Activated T-cell treated with anti-CD3 and anti-CD28 coated beads, Interleukin-2, amount 50 U/mL, for 24 hours (primary cell): ENCODE data around the gene RUNX1.

Source experiments
- DNase-seq: peaks from one replicate; pipeline ENCODE4 v3.0.0-alpha.2; 2020
- H3K27ac Mint-ChIP-seq: 2 replicates; pipeline ENCODE4 v1.8.0; 2020; ENCODE audit warnings: mild to moderate bottlenecking, mixed read lengths
- H3K27me3 Mint-ChIP-seq: 2 replicates; pipeline ENCODE4 v1.8.0; 2020; ENCODE audit warnings: mixed read lengths
- H3K36me3 Mint-ChIP-seq: 2 replicates; pipeline ENCODE4 v1.8.0; 2020; ENCODE audit warnings: low read depth, mixed read lengths
- H3K4me1 Mint-ChIP-seq: 2 replicates; pipeline ENCODE4 v1.8.0; 2020; ENCODE audit warnings: low read depth, mixed read lengths
- H3K4me3 Mint-ChIP-seq: 2 replicates; pipeline ENCODE4 v1.8.0; 2020; ENCODE audit warnings: mild to moderate bottlenecking, moderate library complexity, mixed read lengths
- H3K9me3 Mint-ChIP-seq: 2 replicates; pipeline ENCODE4 v1.8.0; 2020; ENCODE audit warnings: mixed read lengths

The RUNX1 gene

DNA sequence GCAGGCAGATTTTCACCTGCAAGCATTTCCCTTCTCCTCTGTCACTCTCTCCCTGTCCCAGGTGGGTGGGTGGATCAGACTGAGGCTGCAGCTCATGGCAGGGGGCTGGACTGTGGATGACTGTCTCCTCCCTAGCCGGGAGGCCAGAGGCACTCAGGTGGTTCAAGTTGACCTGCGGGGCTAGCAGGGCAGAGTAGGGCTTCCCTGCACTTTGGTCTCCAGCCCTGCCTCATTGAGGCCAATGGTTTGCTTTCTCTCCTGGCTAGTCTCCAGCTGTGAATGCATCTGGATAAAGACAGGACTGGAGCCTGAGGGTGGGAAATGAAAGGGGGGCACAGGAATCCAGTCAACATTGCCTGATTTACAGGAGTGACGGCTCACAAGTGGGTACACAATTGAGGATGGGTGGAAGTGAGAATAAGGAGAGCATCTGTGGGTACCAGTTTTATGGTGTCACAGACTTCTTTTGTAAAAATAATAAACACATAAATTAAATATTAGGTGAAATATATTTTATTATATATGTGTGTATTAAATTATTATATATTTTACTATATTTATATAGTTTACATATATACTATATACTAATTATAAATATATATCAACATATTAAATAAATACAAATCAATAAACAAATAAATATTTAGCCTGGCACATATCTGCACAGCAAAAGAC, 25.6 kb downstream of the RUNX1 start:
- Mint-ChIP-seq H3K36me3 (peaks cover 18% of the 10 kb centered on the region), H3K27ac (peak overlapping the region; percentile 89), H3K4me3 (no peak overlapping the region), H3K4me1 (peaks cover 92% of the 10 kb centered on the region), H3K27me3 (no peaks in the 10 kb centered on the region), H3K9me3 (peaks cover 2% of the 10 kb centered on the region)
- no peak for DNase-seq

DNA sequence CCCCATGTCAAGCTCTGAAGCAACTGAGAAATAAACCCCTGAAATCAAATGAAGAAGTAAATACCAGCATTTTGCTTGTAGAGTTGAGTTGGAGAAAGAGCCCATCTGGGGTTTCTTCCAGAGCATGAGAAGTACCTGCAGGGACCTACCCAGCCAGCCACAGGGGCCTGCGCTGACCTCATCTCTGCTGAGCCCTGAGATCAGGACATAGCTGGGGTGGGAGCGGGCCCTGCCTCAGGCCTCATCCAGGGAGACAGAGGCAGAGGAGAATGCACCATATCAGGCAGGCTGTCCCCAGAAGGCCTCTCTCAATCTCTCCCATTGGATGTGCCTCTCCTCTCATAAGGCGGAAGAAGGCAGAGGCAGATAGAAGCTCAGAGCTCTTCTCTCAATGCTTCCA, 27.6 kb downstream of the RUNX1 start:
- peaks cover 91% of the 10 kb centered on the region for H3K4me1 Mint-ChIP-seq
- DNase-seq, result no peak
- peaks cover 29% of the 10 kb centered on the region for H3K36me3 Mint-ChIP-seq
- H3K4me3 Mint-ChIP-seq, result no peak overlapping the region
- H3K27me3 Mint-ChIP-seq, result no peaks in the 10 kb centered on the region
- peak overlapping the region; percentile 91 for H3K27ac Mint-ChIP-seq
- H3K9me3 Mint-ChIP-seq, result peaks cover 2% of the 10 kb centered on the region

DNA sequence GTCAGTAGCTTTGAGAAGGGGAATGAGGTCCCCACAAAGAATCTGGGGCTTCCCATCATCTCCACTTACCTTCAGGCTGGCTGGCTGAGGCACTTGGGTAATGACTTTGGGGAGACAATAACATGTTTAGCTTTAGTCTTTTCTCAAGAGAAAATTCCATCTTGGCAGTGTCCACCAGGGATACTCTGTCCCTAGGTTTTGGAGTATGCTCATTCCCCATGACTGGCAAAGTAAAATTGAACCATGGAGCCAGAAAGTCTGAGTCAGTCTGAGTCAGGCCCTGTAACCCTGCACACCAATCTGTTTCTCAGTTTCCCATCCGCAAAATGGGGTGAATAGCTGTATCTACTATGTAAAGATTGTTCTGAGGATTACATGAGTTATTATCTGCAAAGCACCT, 28.2 kb downstream of the RUNX1 start:
- Mint-ChIP-seq H3K36me3 (peaks cover 29% of the 10 kb centered on the region), H3K4me1 (peaks cover 93% of the 10 kb centered on the region), H3K4me3 (no peak overlapping the region), H3K27ac (peak overlapping the region; percentile 91), H3K27me3 (no peaks in the 10 kb centered on the region), H3K9me3 (peaks cover 2% of the 10 kb centered on the region)
- no peak for DNase-seq

DNA sequence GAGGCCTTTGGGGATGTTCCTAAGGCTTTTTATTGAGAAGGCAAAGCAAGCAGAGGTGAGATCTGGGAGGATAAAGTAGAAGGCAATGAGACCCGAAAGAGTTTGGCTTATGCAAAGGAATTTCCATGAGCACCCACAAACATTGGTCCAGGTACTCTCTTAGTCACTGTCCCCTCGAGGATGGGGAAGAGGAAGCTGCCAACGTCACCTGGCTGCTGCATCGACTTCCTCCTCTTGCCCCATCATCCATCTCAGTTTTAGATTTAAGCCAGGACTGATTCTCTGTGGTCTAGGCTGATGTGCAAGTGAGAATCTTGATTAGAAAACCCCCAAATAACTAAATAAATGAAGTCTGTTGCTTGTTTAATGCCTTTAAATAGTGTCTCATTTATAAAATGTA, 28.7 kb downstream of the RUNX1 start:
- peak overlapping the region; percentile 91 for H3K27ac Mint-ChIP-seq
- no peak overlapping the region for H3K4me3 Mint-ChIP-seq
- H3K9me3 Mint-ChIP-seq, result peaks cover 2% of the 10 kb centered on the region
- peaks cover 93% of the 10 kb centered on the region for H3K4me1 Mint-ChIP-seq
- DNase-seq, result no peak
- no peaks in the 10 kb centered on the region for H3K27me3 Mint-ChIP-seq
- peaks cover 29% of the 10 kb centered on the region for H3K36me3 Mint-ChIP-seq

DNA sequence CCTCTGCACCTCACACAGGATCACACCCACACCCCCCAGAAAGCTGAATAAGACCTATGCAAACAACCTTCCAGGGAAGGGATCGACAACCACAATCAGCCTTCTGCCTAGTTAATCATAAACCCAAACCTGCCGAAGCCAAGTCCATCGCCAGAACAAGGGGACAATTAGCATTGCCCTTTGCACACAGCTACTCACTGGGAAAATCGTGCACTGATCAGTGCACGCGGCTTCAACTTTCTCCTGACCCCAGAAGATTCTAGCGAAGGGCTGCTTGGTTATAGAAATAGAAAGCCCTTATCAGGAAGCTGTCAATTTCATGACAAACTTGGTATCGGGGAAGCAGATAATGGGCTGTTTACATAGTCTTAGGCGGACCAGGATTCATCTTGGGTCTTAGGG, 29.5 kb downstream of the RUNX1 start:
- Mint-ChIP-seq H3K27me3 (no peaks in the 10 kb centered on the region), H3K36me3 (peaks cover 29% of the 10 kb centered on the region), H3K4me1 (peaks cover 93% of the 10 kb centered on the region), H3K27ac (no peak overlapping the region), H3K9me3 (peaks cover 2% of the 10 kb centered on the region), H3K4me3 (no peak overlapping the region)
- no peak for DNase-seq

DNA sequence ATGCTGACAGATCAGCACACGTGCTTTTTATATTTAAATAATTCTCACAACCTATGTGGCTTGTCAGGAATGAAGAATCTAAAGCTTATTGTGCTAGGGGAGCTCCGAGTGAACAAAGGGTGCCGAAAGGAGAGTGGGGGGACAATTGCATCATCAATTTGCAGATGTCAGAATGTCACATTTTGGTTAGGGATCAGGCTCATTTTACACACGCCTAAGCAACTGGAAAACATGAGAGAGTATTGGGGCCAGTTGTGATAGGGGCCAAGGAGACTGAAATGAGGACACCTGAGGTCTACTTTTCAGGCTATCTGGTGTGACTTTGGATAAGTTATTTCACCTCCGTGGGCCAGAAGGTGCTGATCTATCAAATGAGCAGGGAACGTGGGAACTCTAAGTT, 31.8 kb downstream of the RUNX1 start:
- Mint-ChIP-seq H3K4me3 (no peak overlapping the region), H3K9me3 (no peaks in the 10 kb centered on the region), H3K27ac (peak overlapping the region; percentile 53), H3K4me1 (peaks cover 93% of the 10 kb centered on the region), H3K36me3 (peaks cover 25% of the 10 kb centered on the region), H3K27me3 (no peaks in the 10 kb centered on the region)
- DNase-seq, result no peak

DNA sequence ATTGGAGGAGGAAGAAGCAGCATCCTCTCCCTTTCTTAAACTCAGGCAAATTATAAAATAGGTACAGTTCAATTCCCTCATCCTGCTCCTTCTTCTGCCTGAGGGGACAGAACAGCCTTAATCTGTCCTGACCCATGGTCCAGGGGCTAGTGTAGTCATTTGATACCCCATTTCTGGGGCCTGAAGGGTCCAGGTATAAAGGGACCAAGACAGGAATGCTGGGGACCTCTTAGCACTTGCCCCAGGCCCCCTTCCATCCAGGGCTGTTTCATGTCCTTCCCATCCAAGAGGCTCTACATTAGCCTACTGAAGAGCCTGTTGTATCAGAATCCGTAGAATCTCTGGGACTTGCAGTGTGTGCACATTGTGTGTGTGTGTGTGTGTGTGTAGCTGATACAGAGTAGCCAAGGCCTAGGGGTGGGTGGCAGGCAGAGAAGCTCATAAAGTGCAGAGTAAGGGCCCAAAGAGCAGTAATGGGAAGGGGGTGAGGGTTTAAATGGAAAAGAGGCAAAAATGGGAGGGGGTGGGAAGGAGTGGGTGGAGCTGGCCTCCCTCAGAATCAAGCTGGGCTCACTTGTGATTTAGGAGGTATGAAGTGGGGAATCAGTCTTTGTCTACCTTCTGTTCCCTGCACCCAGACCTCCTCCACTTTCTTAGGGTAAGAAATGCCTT, 32.4 kb downstream of the RUNX1 start:
- H3K4me3 Mint-ChIP-seq, result no peak overlapping the region
- H3K27ac Mint-ChIP-seq, result peak overlapping the region; percentile 53

DNA sequence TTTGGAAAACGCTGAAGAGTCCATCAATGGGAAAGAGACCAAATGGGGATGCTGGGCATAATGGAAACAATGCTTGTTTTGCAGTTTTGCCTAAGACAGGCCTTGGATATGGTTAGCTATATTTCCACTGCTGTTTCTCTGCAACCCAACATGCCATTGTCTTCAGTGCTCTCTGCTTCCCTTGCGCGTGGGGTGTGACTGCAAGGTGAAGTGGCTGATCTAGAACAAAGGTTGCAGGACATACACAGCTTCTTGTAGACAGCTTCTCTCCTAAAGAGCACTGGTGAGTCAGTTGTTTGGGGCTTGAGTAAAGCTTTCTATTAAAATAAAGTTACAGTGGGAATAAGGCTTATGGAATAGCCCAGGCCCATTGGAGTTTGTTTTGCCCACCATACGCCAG, 33.0 kb downstream of the RUNX1 start:
- Mint-ChIP-seq H3K27ac (peak overlapping the region; percentile 5), H3K4me1 (peaks cover 93% of the 10 kb centered on the region), H3K9me3 (no peaks in the 10 kb centered on the region), H3K27me3 (no peaks in the 10 kb centered on the region), H3K36me3 (peaks cover 25% of the 10 kb centered on the region), H3K4me3 (no peak overlapping the region)
- no peak for DNase-seq

More for the DNA sequence above, 32.4 kb downstream of the RUNX1 start:
- no peak for DNase-seq
- Mint-ChIP-seq H3K27me3 (no peaks in the 10 kb centered on the region), H3K4me1 (peaks cover 93% of the 10 kb centered on the region), H3K9me3 (no peaks in the 10 kb centered on the region), H3K36me3 (peaks cover 25% of the 10 kb centered on the region)

DNA sequence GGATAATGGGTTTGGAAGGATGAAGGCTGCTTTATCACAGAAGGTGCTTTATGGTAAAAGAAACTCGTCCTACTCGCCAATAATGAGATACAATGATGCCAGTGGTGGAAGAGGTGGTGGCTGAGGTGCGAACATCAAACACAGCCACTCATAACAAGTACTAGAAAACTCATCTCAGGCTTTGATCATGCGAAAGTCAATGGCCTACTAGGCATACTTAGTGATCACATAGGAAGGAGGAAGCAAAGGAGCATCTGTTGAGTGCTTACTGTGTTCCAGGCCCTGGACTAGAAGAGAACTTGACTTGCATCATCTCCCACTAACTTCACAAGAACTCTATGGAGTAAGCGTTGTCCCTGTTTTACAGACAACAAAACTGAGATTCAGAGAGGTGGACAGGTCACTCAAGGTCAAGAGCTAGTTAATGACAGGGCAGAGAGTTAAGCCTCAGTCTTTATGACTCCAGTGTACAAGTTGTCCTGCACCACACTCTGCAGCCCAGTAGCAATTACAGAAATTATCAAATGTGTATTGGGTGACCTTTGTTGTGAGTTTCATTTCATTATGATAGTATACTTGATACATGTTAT, 33.6 kb downstream of the RUNX1 start:
- Mint-ChIP-seq H3K27ac (peak overlapping the region; percentile 5), H3K4me1 (peaks cover 93% of the 10 kb centered on the region), H3K4me3 (no peak overlapping the region), H3K36me3 (peaks cover 25% of the 10 kb centered on the region), H3K27me3 (no peaks in the 10 kb centered on the region), H3K9me3 (no peaks in the 10 kb centered on the region)
- no peak for DNase-seq

DNA sequence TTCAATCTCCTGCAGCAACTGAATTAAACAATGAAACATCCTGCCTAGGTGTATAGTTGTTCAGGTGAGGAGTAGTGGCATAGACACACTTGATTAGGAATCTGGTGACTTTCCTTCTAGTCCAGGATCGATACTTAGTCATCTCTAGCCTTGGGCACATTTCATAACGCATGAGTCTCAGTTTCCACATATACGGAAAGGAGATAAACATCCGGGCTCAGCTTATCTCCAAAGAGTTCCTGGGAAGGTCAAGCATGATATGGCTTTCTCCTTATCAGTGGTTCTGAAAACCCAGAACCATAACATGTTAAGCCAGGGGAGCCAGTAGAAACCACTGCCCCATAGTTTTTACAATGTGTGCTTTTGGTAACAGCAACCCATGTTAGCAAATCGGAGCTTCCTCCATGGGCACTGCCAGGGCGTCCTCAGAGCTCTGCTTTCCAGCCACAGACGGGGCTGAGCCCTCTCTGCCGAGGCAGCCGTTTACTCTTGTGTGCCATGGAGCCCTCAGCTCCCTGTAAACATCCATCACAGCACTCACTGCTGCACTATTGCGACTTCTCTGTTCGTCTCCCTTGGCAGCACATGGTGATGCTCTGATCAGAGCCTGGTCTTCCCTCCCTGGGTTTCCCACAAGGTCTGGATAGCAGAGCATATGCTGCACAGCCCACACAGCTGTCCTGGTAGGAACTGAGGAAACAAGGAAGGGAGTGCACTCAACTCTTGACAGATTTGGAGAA, 34.6 kb downstream of the RUNX1 start:
- peak overlapping the region; percentile 74 for H3K27ac Mint-ChIP-seq
- no peaks in the 10 kb centered on the region for H3K27me3 Mint-ChIP-seq
- no peaks in the 10 kb centered on the region for H3K9me3 Mint-ChIP-seq
- no peak overlapping the region for H3K4me3 Mint-ChIP-seq
- H3K36me3 Mint-ChIP-seq, result peaks cover 19% of the 10 kb centered on the region
- DNase-seq, result no peak
- peaks cover 93% of the 10 kb centered on the region for H3K4me1 Mint-ChIP-seq

DNA sequence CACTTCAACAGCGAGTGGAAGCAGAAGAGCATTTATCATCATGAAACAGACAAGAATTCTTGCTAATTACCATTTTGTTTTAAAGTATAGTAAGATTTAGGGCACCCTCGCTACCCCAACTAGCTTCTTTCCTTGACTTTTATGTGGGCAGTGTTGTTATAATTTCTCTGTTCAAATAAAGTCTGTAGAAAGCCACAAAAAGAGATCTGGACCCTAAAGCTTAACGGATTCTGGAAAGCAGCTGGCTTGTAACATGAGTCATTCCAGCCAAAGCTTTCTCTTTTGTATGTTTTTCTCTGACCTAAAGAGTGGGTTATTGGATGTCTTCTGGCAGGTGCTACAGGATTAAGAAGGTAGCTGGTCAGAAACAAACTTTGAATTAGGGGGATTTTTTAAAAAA, 37.4 kb downstream of the RUNX1 start:
- Mint-ChIP-seq H3K4me1 (peaks cover 92% of the 10 kb centered on the region), H3K4me3 (peak overlapping the region; percentile 55), H3K27me3 (no peaks in the 10 kb centered on the region), H3K27ac (peak overlapping the region; percentile 42), H3K9me3 (no peaks in the 10 kb centered on the region), H3K36me3 (peaks cover 13% of the 10 kb centered on the region)
- no peak for DNase-seq

DNA sequence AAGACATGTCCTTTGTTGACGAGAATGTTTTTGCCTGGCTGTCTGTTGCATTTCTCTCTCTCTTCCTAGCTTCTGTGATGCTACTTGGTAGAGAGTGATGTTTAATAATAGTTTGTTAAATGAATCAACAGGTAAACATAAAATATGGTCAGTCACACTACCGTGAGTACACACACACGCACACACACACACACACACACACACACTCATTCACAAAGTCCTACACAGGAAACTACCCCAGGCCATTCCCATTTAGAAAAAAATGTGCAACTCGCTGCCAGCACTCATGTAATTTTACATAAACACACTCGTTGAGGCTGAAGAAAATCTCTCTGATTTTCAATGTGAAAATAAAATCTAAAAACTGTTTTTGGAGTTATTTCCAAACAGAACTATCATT, 38.7 kb downstream of the RUNX1 start:
- Mint-ChIP-seq H3K4me3 (no peak overlapping the region), H3K4me1 (peaks cover 92% of the 10 kb centered on the region), H3K27ac (peak overlapping the region; percentile 12), H3K27me3 (no peaks in the 10 kb centered on the region), H3K9me3 (no peaks in the 10 kb centered on the region), H3K36me3 (peaks cover 16% of the 10 kb centered on the region)
- no peak for DNase-seq

DNA sequence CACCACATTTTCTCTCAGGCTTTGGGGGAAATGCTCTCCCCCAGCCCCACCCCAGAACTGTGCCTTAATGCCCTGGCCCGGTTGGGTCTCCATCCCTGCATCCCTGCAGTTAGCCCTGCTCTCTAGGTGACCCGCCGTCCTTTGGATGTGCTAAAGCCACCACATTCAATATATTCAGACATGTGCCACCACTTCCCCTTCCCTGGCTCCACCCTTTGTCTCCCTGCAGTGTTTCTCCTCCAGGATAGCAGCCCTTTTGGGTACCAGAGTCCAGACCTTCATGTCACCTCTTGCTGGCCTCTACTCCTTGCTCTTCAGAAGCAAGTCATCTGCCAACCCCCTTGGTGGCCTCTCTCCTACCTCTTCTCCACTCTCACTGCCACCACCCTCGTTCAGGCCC, 41.8 kb downstream of the RUNX1 start:
- Mint-ChIP-seq H3K27me3 (no peaks in the 10 kb centered on the region), H3K4me1 (peaks cover 95% of the 10 kb centered on the region), H3K36me3 (peaks cover 20% of the 10 kb centered on the region), H3K27ac (peak overlapping the region; percentile 24), H3K9me3 (peaks cover 2% of the 10 kb centered on the region), H3K4me3 (no peak overlapping the region)
- DNase-seq, result no peak

DNA sequence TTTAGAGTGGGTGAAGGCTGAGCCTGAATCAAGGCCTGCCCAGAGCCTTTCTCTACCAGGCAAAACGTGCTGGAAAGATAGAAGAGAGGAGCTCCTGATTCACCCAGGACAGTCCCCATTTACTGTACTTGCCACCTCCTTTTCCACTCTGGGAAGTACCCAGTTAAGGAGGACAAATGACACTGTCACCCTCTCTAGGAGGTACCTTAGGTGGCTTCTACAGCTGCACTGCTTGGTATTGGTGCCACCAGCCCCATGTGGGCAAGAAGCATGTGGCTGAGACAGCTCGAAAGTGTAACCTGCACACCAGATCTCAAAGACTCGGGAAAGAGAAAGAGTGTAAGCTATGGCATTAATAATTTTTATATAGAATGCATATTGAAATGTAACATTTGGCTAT, 42.3 kb downstream of the RUNX1 start:
- Mint-ChIP-seq H3K4me3 (no peak overlapping the region), H3K27me3 (no peaks in the 10 kb centered on the region), H3K27ac (no peak overlapping the region), H3K36me3 (peaks cover 20% of the 10 kb centered on the region), H3K9me3 (peaks cover 2% of the 10 kb centered on the region), H3K4me1 (peaks cover 94% of the 10 kb centered on the region)
- no peak for DNase-seq

DNA sequence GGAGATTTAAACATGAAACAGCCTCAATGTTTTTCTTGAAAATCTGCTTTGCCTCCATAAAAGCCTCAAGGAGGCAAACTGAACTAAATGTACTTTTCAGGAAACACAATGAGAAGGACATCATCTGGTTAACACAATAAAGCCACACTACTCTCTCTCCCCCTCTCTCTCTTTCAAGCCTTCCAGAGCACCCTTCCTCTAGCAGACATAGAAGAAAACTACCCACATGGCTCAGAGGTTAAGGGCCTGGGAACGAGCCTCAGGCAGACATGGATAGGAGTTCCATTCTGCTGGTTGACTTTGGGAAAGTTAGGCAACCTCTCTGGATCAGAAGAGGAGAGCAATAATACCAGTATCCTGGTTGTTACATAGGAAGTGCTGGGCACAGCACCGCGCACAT, 42.9 kb downstream of the RUNX1 start:
- no peak overlapping the region for H3K4me3 Mint-ChIP-seq
- H3K36me3 Mint-ChIP-seq, result peaks cover 20% of the 10 kb centered on the region
- no peak for DNase-seq
- H3K9me3 Mint-ChIP-seq, result peaks cover 2% of the 10 kb centered on the region
- no peaks in the 10 kb centered on the region for H3K27me3 Mint-ChIP-seq
- H3K27ac Mint-ChIP-seq, result no peak overlapping the region
- peaks cover 94% of the 10 kb centered on the region for H3K4me1 Mint-ChIP-seq
